GM12891 (cell line): ENCODE measurements around the gene GREB1.

Experiments
- POLR2A ChIP-seq: IDR thresholded peaks from 2 replicates; pipeline ENCODE4 v1.6.1; 2011; ENCODE audit warnings: low read depth, low read length, control low read depth
- POLR2AphosphoS5 ChIP-seq: IDR thresholded peaks from 2 replicates; pipeline ENCODE4 v1.6.1; 2011; ENCODE audit warnings: low read depth, low read length, control low read depth
- TAF1 ChIP-seq: IDR thresholded peaks from 2 replicates; pipeline ENCODE4 v1.6.1; 2011; ENCODE audit warnings: low read depth, low read length, control low read depth

- no peak for TF ChIP-seq TAF1
- TF ChIP-seq POLR2A = no peak
- no peak for TF ChIP-seq POLR2AphosphoS5
These were observed 153.9 kb downstream of the GREB1 start for GRCh38 chr2:11687736-11688135.
